Sigmoid colon (tissue), 7 donors: Measurements from ENCODE around the gene TLCD3A. TPM values are rescaled to one million over a fixed set of nuclear protein-coding genes. Genes with fewer than 3 reads are reported as not detected.
A peak's percentile ranks its signal among the peaks of the same experiment; 100 is the strongest.

Source experiments
- DNase-seq: peaks from one replicate; pipeline ENCODE4 v3.0.0-alpha.2; 2019
- H3K27ac ChIP-seq, 4 donors: fragments of 200-600 bp; sonication (generic); one replicate each; pipeline ENCODE4 v1.5.1; 2016 to 2019; ENCODE audit warnings: mild to moderate bottlenecking in 1 of 4
- H3K27me3 ChIP-seq, 3 donors: fragments of 200-600 bp; sonication (generic); one replicate each; pipeline ENCODE4 v1.5.1; 2019; ENCODE audit warnings: mild to moderate bottlenecking in 1 of 3
- H3K36me3 ChIP-seq, 4 donors: fragments of 200-600 bp; sonication (generic); one replicate each; pipeline ENCODE4 v1.5.1; 2016 to 2019
- H3K4me1 ChIP-seq, 4 donors: fragments of 200-600 bp; sonication (generic); one replicate each; pipeline ENCODE4 v1.5.1; 2017 to 2019
- H3K4me3 ChIP-seq, 4 donors: fragments of 200-600 bp; sonication (generic); one replicate each; pipeline ENCODE4 v1.5.1; 2017 to 2019; ENCODE audit warnings: mild to moderate bottlenecking in 2 of 4, moderate library complexity in 1 of 4
- H3K9me3 ChIP-seq, 4 donors: fragments of 200-600 bp in 3 of 4; sonication (generic) in 3 of 4; one replicate each; pipeline versions ENCODE4 v1.5.1 to v1.6.1; 2013 to 2019
- EP300 ChIP-seq, 4 donors: sonication (generic); formaldehyde crosslinking; IDR thresholded peaks; one replicate each; pipeline ENCODE4 v1.6.1; 2017; ENCODE audit warnings: antibody characterized with exemption in 4 of 4
- POLR2A ChIP-seq, 2 donors: fragments of 450-650 bp; IDR thresholded peaks; one replicate each; pipeline ENCODE4 v1.6.1; 2016; ENCODE audit warnings: antibody characterized with exemption in 2 of 2, mild to moderate bottlenecking in 2 of 2, moderate library complexity in 2 of 2
- POLR2AphosphoS5 ChIP-seq, 4 donors: sonication (generic); formaldehyde crosslinking; IDR thresholded peaks; one replicate each; pipeline ENCODE4 v1.6.1; 2017; ENCODE audit warnings: antibody characterized with exemption in 4 of 4
- WGBS, 2 donors: extraction: QIAGEN DNeasy Blood & Tissue Kit; methylation state at CpG; one replicate each; pipeline ENCODE4 v1.1.7; 2013; 5-methylcytosine and 5-hydroxymethylcytosine counted together
- intact Hi-C: fragments of 100-400 bp; cut with DNase I; formaldehyde crosslinking; loops from one replicate; pipeline ENCODE4 v1.15.1; 2023
- polyA plus RNA-seq, 3 donors: library from polyadenylated mRNA; stranded (reverse); fragments of 200-250 nt; gene quantifications; one replicate each; pipeline ENCODE4 v1.2.3, GENCODE V29; 2013
- total RNA-seq, 4 donors: library from RNA; depleted of rRNA; stranded (reverse); fragments of >200 nt; gene quantifications; one replicate each; pipeline ENCODE4 v1.1.0, GENCODE V29; 2016
- TF ChIP-seq, protein P1 (sequence below), 4 experiments: fragments of 450-650 bp in 3 of 4; fragments of 200-600 bp in 1 of 4; IDR thresholded peaks; one replicate each; pipeline ENCODE4 v1.5.1; 2016 to 2019; ENCODE audit warnings: antibody characterized with exemption in 4 of 4, mild to moderate bottlenecking in 3 of 4, moderate library complexity in 2 of 4
- donor health status: healthy with polysubstance abuse.
- donor health status: Bipolar disorder and iron deficiency.
- donor health status: healthy.

The TLCD3A gene
- total and polyA plus RNA-seq, 7 donors: 1.8 to 10.3 (median 3.8) TPM

DNA sequence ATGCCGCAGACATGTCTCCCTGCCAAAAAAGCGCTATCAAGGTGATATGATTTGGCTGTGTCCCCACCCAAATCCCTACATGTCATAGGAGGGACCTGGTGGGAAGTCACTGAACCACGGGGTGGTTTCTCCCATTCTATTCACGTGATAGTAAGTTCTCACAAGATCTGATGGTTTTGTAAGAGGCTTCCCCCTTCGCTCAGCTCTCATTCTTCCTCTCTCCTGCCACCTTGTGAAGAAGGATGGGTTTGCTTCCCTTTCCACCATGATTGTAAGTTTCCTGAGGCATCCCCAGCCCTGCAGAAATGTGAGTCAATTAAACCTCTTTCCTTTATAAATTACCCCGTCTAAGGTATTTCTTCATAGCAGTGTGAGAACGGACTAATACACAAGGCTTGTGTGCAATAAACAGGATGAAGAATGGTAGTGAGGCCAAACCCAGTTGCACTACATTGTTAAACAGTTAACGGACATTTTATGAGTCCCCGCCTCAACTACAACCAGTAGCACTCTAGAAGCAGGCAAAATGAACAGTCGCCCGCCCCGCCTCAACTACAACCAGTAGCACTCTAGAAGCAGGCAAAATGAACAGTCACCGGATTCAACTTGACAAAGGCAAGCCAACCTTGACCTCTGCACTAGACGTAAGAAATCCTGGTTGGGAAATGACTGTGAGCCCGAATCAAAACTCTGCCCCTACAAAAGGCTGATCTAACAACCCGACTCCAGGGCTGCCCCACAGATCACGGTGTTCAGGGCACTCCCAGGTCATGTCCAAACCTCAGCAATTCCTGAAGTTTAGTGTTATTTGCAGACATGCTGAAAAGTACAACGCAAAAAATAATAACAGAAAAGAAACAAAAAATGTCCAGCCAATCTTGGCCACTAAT lies 44.1 kb upstream of the TLCD3A start:
- peaks cover 0 to 18% (median 0%) of the 10 kb centered on the region in 4 donors for H3K4me1 ChIP-seq
- peaks cover 0 to 45% (median 5%) of the 10 kb centered on the region in 4 donors for H3K36me3 ChIP-seq
- no peak overlapping the region for H3K27ac ChIP-seq
- TF ChIP-seq POLR2AphosphoS5 (IDR thresholded peaks at IDR 0.05) (no peak), EP300 (IDR thresholded peaks at IDR 0.05) (no peak)
- TF ChIP-seq, protein P1, sequence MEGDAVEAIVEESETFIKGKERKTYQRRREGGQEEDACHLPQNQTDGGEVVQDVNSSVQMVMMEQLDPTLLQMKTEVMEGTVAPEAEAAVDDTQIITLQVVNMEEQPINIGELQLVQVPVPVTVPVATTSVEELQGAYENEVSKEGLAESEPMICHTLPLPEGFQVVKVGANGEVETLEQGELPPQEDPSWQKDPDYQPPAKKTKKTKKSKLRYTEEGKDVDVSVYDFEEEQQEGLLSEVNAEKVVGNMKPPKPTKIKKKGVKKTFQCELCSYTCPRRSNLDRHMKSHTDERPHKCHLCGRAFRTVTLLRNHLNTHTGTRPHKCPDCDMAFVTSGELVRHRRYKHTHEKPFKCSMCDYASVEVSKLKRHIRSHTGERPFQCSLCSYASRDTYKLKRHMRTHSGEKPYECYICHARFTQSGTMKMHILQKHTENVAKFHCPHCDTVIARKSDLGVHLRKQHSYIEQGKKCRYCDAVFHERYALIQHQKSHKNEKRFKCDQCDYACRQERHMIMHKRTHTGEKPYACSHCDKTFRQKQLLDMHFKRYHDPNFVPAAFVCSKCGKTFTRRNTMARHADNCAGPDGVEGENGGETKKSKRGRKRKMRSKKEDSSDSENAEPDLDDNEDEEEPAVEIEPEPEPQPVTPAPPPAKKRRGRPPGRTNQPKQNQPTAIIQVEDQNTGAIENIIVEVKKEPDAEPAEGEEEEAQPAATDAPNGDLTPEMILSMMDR (IDR thresholded peaks at IDR 0.05): peak in 3 of 4 experiments; percentile 10 to 21 (median 20)
- DNase-seq: no peak
- no peak overlapping the region for H3K4me3 ChIP-seq
- H3K27me3 ChIP-seq: no peaks in the 10 kb centered on the region
- intact Hi-C loops: no loop called here
- WGBS, 2 donors: 55 to 71% methylated on average over 18 of the region's 18 CpGs
- H3K9me3 ChIP-seq: no peaks in the 10 kb centered on the region

DNA sequence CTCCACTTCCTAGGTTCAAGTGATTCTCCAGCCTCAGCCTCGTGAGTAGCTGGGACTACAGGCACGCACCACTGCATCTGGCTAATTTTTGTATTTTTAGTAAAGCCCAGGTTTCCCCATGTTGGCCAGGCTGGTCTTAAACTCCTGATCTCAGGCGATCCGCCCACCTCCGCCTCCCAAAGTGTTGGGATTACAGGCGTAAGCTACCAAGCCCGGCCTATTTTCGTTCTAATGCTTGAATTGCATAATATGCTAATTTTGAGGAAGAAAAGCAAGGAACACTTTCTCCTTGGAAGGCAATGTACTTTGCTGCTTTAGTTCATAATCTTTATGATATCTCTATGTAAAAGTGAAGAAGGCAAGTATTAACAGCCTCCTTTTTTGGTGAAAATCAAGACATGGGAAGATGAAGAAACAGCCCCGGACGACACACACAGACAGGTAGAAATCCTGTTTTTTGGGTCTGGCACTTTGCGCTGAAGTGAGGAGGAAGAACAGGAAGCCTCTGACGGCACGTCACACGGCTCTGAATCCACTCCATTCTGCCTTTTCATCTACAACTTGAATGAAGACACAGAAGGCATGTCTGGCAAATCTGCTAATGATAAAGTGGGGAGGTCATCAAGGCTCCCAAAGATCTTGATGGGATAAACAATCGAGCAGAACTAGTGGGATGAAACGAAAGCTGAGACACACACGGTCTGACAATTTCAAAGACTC lies 42.7 kb upstream of the TLCD3A start:
- TF ChIP-seq POLR2AphosphoS5 (IDR thresholded peaks at IDR 0.05): no peak
- no peak for TF ChIP-seq EP300 (IDR thresholded peaks at IDR 0.05)
- no peak for TF ChIP-seq POLR2A (IDR thresholded peaks at IDR 0.05)
- TF ChIP-seq, protein P1 (IDR thresholded peaks at IDR 0.05): no peak
- Histone ChIP-seq H3K27me3 (no peaks in the 10 kb centered on the region), H3K4me1 (peaks cover 0 to 32% (median 4%) of the 10 kb centered on the region in 4 donors), H3K36me3 (peaks cover 0 to 59% (median 7%) of the 10 kb centered on the region in 4 donors), H3K27ac (no peak overlapping the region), H3K9me3 (no peaks in the 10 kb centered on the region), H3K4me3 (no peak overlapping the region)
- DNase-seq: no peak
- 85 to 87% methylated on average over 17 of the region's 17 CpGs for WGBS, 2 donors
- intact Hi-C loops: no loop called here

DNA sequence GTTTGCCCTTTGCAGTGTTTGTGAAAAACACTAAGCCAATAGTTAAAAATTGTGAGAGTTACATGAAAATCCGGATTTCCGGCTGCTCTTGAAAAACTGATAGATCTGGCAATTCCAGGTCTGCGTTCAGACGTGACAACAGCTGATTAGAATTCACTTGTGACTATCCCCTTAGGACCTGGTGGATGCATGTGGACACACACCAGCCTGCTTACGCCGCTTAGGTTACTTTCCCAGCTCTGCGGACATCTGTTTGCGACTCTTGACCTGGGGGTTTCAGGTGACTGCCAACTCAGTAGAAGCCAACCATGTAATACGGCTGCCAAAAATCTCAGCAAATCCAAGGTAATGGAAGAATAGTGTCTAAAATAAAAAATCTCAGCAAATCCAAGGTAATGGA lies 42.0 kb upstream of the TLCD3A start:
- Histone ChIP-seq H3K4me3 (no peak overlapping the region), H3K27me3 (no peaks in the 10 kb centered on the region), H3K9me3 (no peaks in the 10 kb centered on the region), H3K4me1 (peaks cover 0 to 32% (median 4%) of the 10 kb centered on the region in 4 donors), H3K36me3 (peaks cover 0 to 59% (median 6%) of the 10 kb centered on the region in 4 donors), H3K27ac (no peak overlapping the region)
- 90 to 96% methylated on average over 9 of the region's 9 CpGs for WGBS, 2 donors
- no peak for TF ChIP-seq POLR2A (IDR thresholded peaks at IDR 0.05)
- TF ChIP-seq EP300 (IDR thresholded peaks at IDR 0.05): no peak
- no peak for TF ChIP-seq POLR2AphosphoS5 (IDR thresholded peaks at IDR 0.05)
- TF ChIP-seq, protein P1 (IDR thresholded peaks at IDR 0.05): no peak
- intact Hi-C loops: no loop called here
- no peak for DNase-seq

DNA sequence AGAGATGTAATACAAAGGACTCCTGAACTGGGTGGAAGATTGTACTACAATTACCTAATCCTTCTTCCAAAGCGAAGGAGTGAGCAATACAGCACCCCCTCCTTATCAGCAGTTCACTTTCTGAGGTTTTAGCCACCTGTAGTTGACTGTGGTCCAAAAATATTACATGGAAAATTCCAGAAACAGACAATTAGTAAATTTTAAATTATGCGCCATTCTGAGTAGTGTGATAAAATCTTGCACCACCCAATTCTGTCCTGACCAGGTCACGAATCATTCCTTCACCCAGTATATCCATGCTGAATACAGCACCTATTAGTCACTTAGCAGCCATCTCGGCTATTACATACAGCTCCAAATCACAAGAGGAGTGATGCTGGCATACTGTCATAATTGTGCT lies 41.0 kb upstream of the TLCD3A start:
- DNase-seq: no peak
- WGBS, 2 donors: 93 to 95% methylated on average over 4 of the region's 4 CpGs
- Histone ChIP-seq H3K27ac (no peak overlapping the region), H3K27me3 (no peaks in the 10 kb centered on the region), H3K4me3 (no peak overlapping the region), H3K36me3 (peaks cover 0 to 63% (median 8%) of the 10 kb centered on the region in 4 donors), H3K9me3 (no peaks in the 10 kb centered on the region), H3K4me1 (peaks cover 0 to 32% (median 4%) of the 10 kb centered on the region in 4 donors)
- intact Hi-C loops: no loop called here
- TF ChIP-seq EP300 (IDR thresholded peaks at IDR 0.05) (no peak), POLR2A (IDR thresholded peaks at IDR 0.05) (no peak), POLR2AphosphoS5 (IDR thresholded peaks at IDR 0.05) (no peak)
- TF ChIP-seq, protein P1 (IDR thresholded peaks at IDR 0.05): no peak
